Measurements from ENCODE around the gene TCF15. TPM values are rescaled to one million over a fixed set of nuclear protein-coding genes. Genes with fewer than 3 reads are reported as not detected.
"Not testable (repeated sequence)": the region's sequence is repeated elsewhere in the genome, so short reads cannot be mapped to it uniquely, and the experiment has no call there.

TCF15 gene
- total RNA-seq, 1 experiment from 2014 or later, result not detected

GRCh38 chr20:584161-584970 lies 25.7 kb downstream of the TCF15 start:
- Histone ChIP-seq H3K9me2 (ENCODE audit: insufficient read depth) (no peaks in the 10 kb centered on the region), H4K20me1 (ENCODE audit: insufficient read depth) (no peaks in the 10 kb centered on the region), H3K36me3 (ENCODE audit: low read depth) (no peaks in the 10 kb centered on the region), H2AFZ (no peak overlapping the region), H3K27me3 (ENCODE audit: insufficient read depth, low read depth) (peaks cover 13% of the 10 kb centered on the region), H3K27ac (no peak overlapping the region), H3F3A (ENCODE audit: insufficient read depth, low read depth) (no peaks in the 10 kb centered on the region), H3K4me2 (no peak overlapping the region), H3K4me1 (replicated peaks; ENCODE audit: insufficient read depth) (no peaks in the 10 kb centered on the region), H3K79me2 (ENCODE audit: low read depth) (no peaks in the 10 kb centered on the region), H3K9me3 (ENCODE audit: insufficient read depth, low read depth) (no peaks in the 10 kb centered on the region), H3K4me3 (no peak overlapping the region)
- intact Hi-C loops (cut with micrococcal nuclease; ENCODE audit: unreplicated experiment), result no loop called here
- CTCF ChIA-PET, result no interaction called here
- no peak for TF ChIP-seq CTCF (conservative IDR thresholded peaks at IDR 0.05)
- TF ChIP-seq EZH2 (IDR thresholded peaks at IDR 0.05; ENCODE audit: low read depth), result no peak
- POLR2A ChIA-PET (ENCODE audit: unreplicated experiment), result interaction anchor here (0.6 kb wide), 1 partner anchor 33 kb away, joined by 4 read pairs; no protein-coding TSS in a partner anchor
- BruUV-seq (replicated peaks), result no TSS peak
- DNase-seq, result no peak

- no peak for DNase-seq
- TF ChIP-seq CTCF (conservative IDR thresholded peaks at IDR 0.05) (no peak), EZH2 (IDR thresholded peaks at IDR 0.05; ENCODE audit: low read depth) (no peak)
- no peaks in the 10 kb centered on the region for H3K79me2 ChIP-seq (ENCODE audit: low read depth)
- no peak overlapping the region for H3K4me2 ChIP-seq
- no peaks in the 10 kb centered on the region for H4K20me1 ChIP-seq (ENCODE audit: insufficient read depth)
- no peaks in the 10 kb centered on the region for H3K9me2 ChIP-seq (ENCODE audit: insufficient read depth)
- intact Hi-C loops (cut with micrococcal nuclease; ENCODE audit: unreplicated experiment), result no loop called here
- H3F3A ChIP-seq (ENCODE audit: insufficient read depth, low read depth), result no peaks in the 10 kb centered on the region
- H3K36me3 ChIP-seq (ENCODE audit: low read depth), result no peaks in the 10 kb centered on the region
- no peak overlapping the region for H2AFZ ChIP-seq
- BruUV-seq (replicated peaks), result no TSS peak
- no peaks in the 10 kb centered on the region for H3K4me1 ChIP-seq (replicated peaks; ENCODE audit: insufficient read depth)
- no peak overlapping the region for H3K27ac ChIP-seq
- no peak overlapping the region for H3K4me3 ChIP-seq
- CTCF ChIA-PET, result no interaction called here
- POLR2A ChIA-PET (ENCODE audit: unreplicated experiment), result no interaction called here
- H3K27me3 ChIP-seq (ENCODE audit: insufficient read depth, low read depth), result peaks cover 13% of the 10 kb centered on the region
- H3K9me3 ChIP-seq (ENCODE audit: insufficient read depth, low read depth), result no peaks in the 10 kb centered on the region
These were observed 27.9 kb downstream of the TCF15 start for GRCh38 chr20:582204-582603.

- H3K9me3 ChIP-seq (ENCODE audit: insufficient read depth, low read depth); H4K20me1 ChIP-seq (ENCODE audit: insufficient read depth); intact Hi-C loops (cut with micrococcal nuclease; ENCODE audit: unreplicated experiment); DNase-seq; POLR2A ChIA-PET (ENCODE audit: unreplicated experiment); H3K4me3 ChIP-seq; H3K36me3 ChIP-seq (ENCODE audit: low read depth); H2AFZ ChIP-seq; H3K27ac ChIP-seq; H3K4me2 ChIP-seq; H3F3A ChIP-seq (ENCODE audit: insufficient read depth, low read depth); CTCF ChIA-PET; H3K4me1 ChIP-seq (replicated peaks; ENCODE audit: insufficient read depth); H3K79me2 ChIP-seq (ENCODE audit: low read depth); BruUV-seq (replicated peaks); H3K9me2 ChIP-seq (ENCODE audit: insufficient read depth): not testable (repeated sequence)
- peaks cover 13% of the 10 kb centered on the region for H3K27me3 ChIP-seq (ENCODE audit: insufficient read depth, low read depth)
These were observed 31.0 kb downstream of the TCF15 start for GRCh38 chr20:578940-579690.
